Measurements from ENCODE around the gene QKI. TPM values are rescaled to one million over a fixed set of nuclear protein-coding genes. Genes with fewer than 3 reads are reported as not detected.

QKI gene
- total and polyA plus RNA-seq, 9 donors: 44.6 to 151 (median 105) TPM

GRCh38 chr6:163393923-163394322 is 20.6 kb upstream of the QKI start:
- intact Hi-C loops (cut with DNase I): no loop called here
- WGBS, 3 donors: 91 to 94% (median 93%) methylated on average over 5 of the region's 5 CpGs
- Histone ChIP-seq H3K27me3 (no peaks in the 10 kb centered on the region), H3K4me1 (ENCODE audit: insufficient read depth) (no peaks in the 10 kb centered on the region), H3K27ac (no peak overlapping the region), H3K36me3 (no peaks in the 10 kb centered on the region), H3K9me3 (no peaks in the 10 kb centered on the region), H3K4me3 (no peak overlapping the region)
- TF ChIP-seq CTCF (IDR thresholded peaks at IDR 0.05): no peak
- no peak for TF ChIP-seq POLR2A (IDR thresholded peaks at IDR 0.05)
- no peak for TF ChIP-seq EP300 (IDR thresholded peaks at IDR 0.05)
- no peak for DNase-seq

GRCh38 chr6:163394659-163395058 is 19.9 kb upstream of the QKI start:
- DNase-seq: no peak
- Histone ChIP-seq H3K27ac (no peak overlapping the region), H3K9me3 (no peaks in the 10 kb centered on the region), H3K27me3 (no peaks in the 10 kb centered on the region), H3K4me3 (no peak overlapping the region), H3K4me1 (ENCODE audit: insufficient read depth) (no peaks in the 10 kb centered on the region), H3K36me3 (no peaks in the 10 kb centered on the region)
- TF ChIP-seq EP300 (IDR thresholded peaks at IDR 0.05) (no peak), POLR2A (IDR thresholded peaks at IDR 0.05) (no peak), CTCF (IDR thresholded peaks at IDR 0.05) (no peak)
- WGBS, 3 donors: 78 to 83% (median 79%) methylated on average over 4 of the region's 4 CpGs
- intact Hi-C loops (cut with DNase I): no loop called here

- no peaks in the 10 kb centered on the region for H3K4me1 ChIP-seq (ENCODE audit: insufficient read depth)
- H3K4me3 ChIP-seq: no peak overlapping the region
- H3K36me3 ChIP-seq: no peaks in the 10 kb centered on the region
- intact Hi-C loops (cut with DNase I): no loop called here
- no peaks in the 10 kb centered on the region for H3K9me3 ChIP-seq
- 78 to 88% (median 80%) methylated on average over 5 of the region's 5 CpGs for WGBS, 3 donors
- no peaks in the 10 kb centered on the region for H3K27me3 ChIP-seq
- no peak for DNase-seq
- no peak for TF ChIP-seq EP300 (IDR thresholded peaks at IDR 0.05)
- no peak for TF ChIP-seq POLR2A (IDR thresholded peaks at IDR 0.05)
- H3K27ac ChIP-seq: no peak overlapping the region
Measured at GRCh38 chr6:163395122-163395830, 19.2 kb upstream of the QKI start.

- H3K27ac ChIP-seq: no peak overlapping the region
Measured at GRCh38 chr6:163395831-163396185, 18.7 kb upstream of the QKI start.

More at GRCh38 chr6:163395831-163396185, 18.7 kb upstream of the QKI start:
- Histone ChIP-seq H3K4me1 (ENCODE audit: insufficient read depth) (no peaks in the 10 kb centered on the region), H3K27me3 (no peaks in the 10 kb centered on the region), H3K9me3 (no peaks in the 10 kb centered on the region), H3K4me3 (no peak overlapping the region), H3K36me3 (no peaks in the 10 kb centered on the region)
- TF ChIP-seq POLR2A (IDR thresholded peaks at IDR 0.05) (no peak), CTCF (IDR thresholded peaks at IDR 0.05) (no peak), EP300 (IDR thresholded peaks at IDR 0.05) (no peak)
- WGBS, 3 donors: 94 to 95% (median 94%) methylated on average over 3 of the region's 3 CpGs
- intact Hi-C loops (cut with DNase I): no loop called here
- DNase-seq: no peak

All from ovary (tissue), 9 donors.